Fibroblast of lung (primary cell): ENCODE results near the gene TPI1. TPM values are rescaled to one million over a fixed set of nuclear protein-coding genes. Genes with fewer than 3 reads are reported as not detected.

Experiments used
- DNase-seq, 2 donors: peaks; one replicate each; pipeline versions ENCODE4 v3.0.0 to v3.0.0-alpha.2; 2010; ENCODE audit warnings: low read depth in 2 of 2
- H2AFZ ChIP-seq: 2 replicates; pipeline ENCODE4 v1.5.1; 2012; ENCODE audit warnings: low read length, control low read depth, inconsistent platforms
- H3K27ac ChIP-seq: 2 replicates; pipeline ENCODE4 v1.5.1; 2011; ENCODE audit warnings: low read length, control low read depth; ENCODE audit not compliant: insufficient read depth
- H3K27me3 ChIP-seq: 2 replicates; pipeline ENCODE4 v1.5.1; 2011; ENCODE audit warnings: mild to moderate bottlenecking, low read length; ENCODE audit not compliant: control insufficient read depth, insufficient read depth
- H3K36me3 ChIP-seq: 2 replicates; pipeline ENCODE4 v1.5.1; 2011; ENCODE audit warnings: low read length; ENCODE audit not compliant: control insufficient read depth, insufficient read depth
- H3K4me1 ChIP-seq: 2 replicates; pipeline ENCODE4 v1.5.1; 2011; ENCODE audit warnings: low read length; ENCODE audit not compliant: control insufficient read depth, insufficient read depth; ENCODE audit errors: extremely low read depth
- H3K4me2 ChIP-seq: 2 replicates; pipeline ENCODE4 v1.5.1; 2011; ENCODE audit warnings: low read length, control low read depth; ENCODE audit not compliant: insufficient read depth; ENCODE audit errors: extremely low read depth
- H3K4me3 ChIP-seq, 4 experiments: fragments of 200-600 bp in 1 of 4; sonication (generic) in 1 of 4; replicated peaks in 1 of 4; 2 replicates each; pipeline ENCODE4 v1.5.1; 2011 to 2016; ENCODE audit warnings: low read length in 4 of 4, low read depth in 3 of 4, mild to moderate bottlenecking in 3 of 4, control low read depth in 2 of 4, inconsistent platforms in 1 of 4, mixed read lengths in 1 of 4; ENCODE audit not compliant: insufficient read depth in 1 of 4; ENCODE audit errors: control extremely low read depth in 1 of 4
- H3K79me2 ChIP-seq: 2 replicates; pipeline ENCODE4 v1.5.1; 2012; ENCODE audit warnings: mild to moderate bottlenecking, low read length, inconsistent platforms; ENCODE audit not compliant: control insufficient read depth, insufficient read depth
- H3K9ac ChIP-seq: 2 replicates; pipeline ENCODE4 v1.5.1; 2011; ENCODE audit warnings: mild to moderate bottlenecking, low read length, control low read depth; ENCODE audit not compliant: insufficient read depth
- H3K9me3 ChIP-seq: 2 replicates; pipeline ENCODE4 v1.5.1; 2012; ENCODE audit warnings: low read depth, low read length; ENCODE audit not compliant: control insufficient read depth, insufficient read depth
- H4K20me1 ChIP-seq: 2 replicates; pipeline ENCODE4 v1.5.1; 2011; ENCODE audit warnings: low read length; ENCODE audit not compliant: control insufficient read depth, insufficient read depth; ENCODE audit errors: extremely low read depth
- CTCF ChIP-seq, 2 donors: IDR thresholded peaks in 1 of 2; conservative IDR thresholded peaks in 1 of 2; 1 replicate in 1 of 2; 2 replicates in 1 of 2; pipeline ENCODE4 v1.5.1; 2011 to 2012; ENCODE audit warnings: low read length in 2 of 2, control low read depth in 1 of 2, inconsistent platforms in 1 of 2, low read depth in 1 of 2, mild to moderate bottlenecking in 1 of 2
- EZH2 ChIP-seq: IDR thresholded peaks from 2 replicates; pipeline ENCODE4 v1.5.1; 2012; ENCODE audit warnings: low read length, control low read depth, mild to moderate bottlenecking; ENCODE audit errors: missing control alignments
- polyA plus RNA-seq, 2 donors: library from polyadenylated mRNA; depleted of rRNA in 1 of 2; stranded (reverse) in 1 of 2; unstranded in 1 of 2; fragments of >200 nt; gene quantifications; 2 replicates each; pipeline ENCODE4 v1.2.1, GENCODE V29; 2011 to 2012; ENCODE audit warnings: missing spikeins in 1 of 2
- total RNA-seq: library from RNA; depleted of rRNA; stranded (reverse); fragments of >200 nt; gene quantifications from 2 replicates; pipeline ENCODE4 v1.2.1, GENCODE V29; 2014

Gene TPI1
- total and polyA plus RNA-seq, 2 donors (not counting 1 experiment from before 2014, with no cell fraction given) = 934 to 1,654 TPM

- Histone ChIP-seq H3K9ac (no peak overlapping the region), H3K4me1 (peaks cover 4% of the 10 kb centered on the region), H3K36me3 (peaks cover 39% of the 10 kb centered on the region), H3K79me2 (peaks cover 15% of the 10 kb centered on the region), H3K27me3 (no peaks in the 10 kb centered on the region), H3K9me3 (no peaks in the 10 kb centered on the region), H3K4me2 (no peak overlapping the region), H3K27ac (no peak overlapping the region), H2AFZ (no peak overlapping the region), H4K20me1 (no peaks in the 10 kb centered on the region), H3K4me3 (no peak overlapping the region)
- TF ChIP-seq CTCF (conservative IDR thresholded peaks at IDR 0.05 in 1 of 2, IDR thresholded peaks at IDR 0.05 in 1 of 2; ENCODE audit: low read depth in 1 of 2, low read length in 2 of 2) (no peak), EZH2 (no peak)
- DNase-seq = no peak
Measured at GRCh38 chr12:6834254-6834653, 33.1 kb upstream of the TPI1 start.

GRCh38 chr12:6834873-6835272 lies 32.5 kb upstream of the TPI1 start:
- DNase-seq = no peak
- no peaks in the 10 kb centered on the region for H4K20me1 ChIP-seq
- TF ChIP-seq CTCF (conservative IDR thresholded peaks at IDR 0.05 in 1 of 2, IDR thresholded peaks at IDR 0.05 in 1 of 2; ENCODE audit: low read depth in 1 of 2, low read length in 2 of 2) = no peak
- no peak for TF ChIP-seq EZH2
- H3K9ac ChIP-seq = no peak overlapping the region
- H3K4me2 ChIP-seq = no peak overlapping the region
- H3K36me3 ChIP-seq = peaks cover 40% of the 10 kb centered on the region
- no peak overlapping the region for H2AFZ ChIP-seq
- no peak overlapping the region for H3K27ac ChIP-seq
- H3K4me3 ChIP-seq = no peak overlapping the region
- H3K9me3 ChIP-seq = no peaks in the 10 kb centered on the region
- H3K79me2 ChIP-seq = peaks cover 9% of the 10 kb centered on the region
- peaks cover 3% of the 10 kb centered on the region for H3K4me1 ChIP-seq
- no peaks in the 10 kb centered on the region for H3K27me3 ChIP-seq

- no peak for TF ChIP-seq EZH2
- TF ChIP-seq CTCF (conservative IDR thresholded peaks at IDR 0.05 in 1 of 2, IDR thresholded peaks at IDR 0.05 in 1 of 2; ENCODE audit: low read depth in 1 of 2, low read length in 2 of 2) = no peak
- no peaks in the 10 kb centered on the region for H3K9me3 ChIP-seq
- H3K4me3 ChIP-seq = no peak overlapping the region
- no peaks in the 10 kb centered on the region for H3K4me1 ChIP-seq
- no peaks in the 10 kb centered on the region for H3K27me3 ChIP-seq
- DNase-seq = no peak
- H3K27ac ChIP-seq = no peak overlapping the region
- H2AFZ ChIP-seq = no peak overlapping the region
- H3K79me2 ChIP-seq = no peaks in the 10 kb centered on the region
- H4K20me1 ChIP-seq = no peaks in the 10 kb centered on the region
- no peak overlapping the region for H3K9ac ChIP-seq
- peaks cover 27% of the 10 kb centered on the region for H3K36me3 ChIP-seq
- H3K4me2 ChIP-seq = no peak overlapping the region
Measured at GRCh38 chr12:6836851-6837250, 30.5 kb upstream of the TPI1 start.
